ENCODE data around the gene NR0B2. TPM values are rescaled to one million over a fixed set of nuclear protein-coding genes. Genes with fewer than 3 reads are reported as not detected.
A peak's percentile ranks its signal among the peaks of the same experiment; 100 is the strongest.

Gene NR0B2, protein sequence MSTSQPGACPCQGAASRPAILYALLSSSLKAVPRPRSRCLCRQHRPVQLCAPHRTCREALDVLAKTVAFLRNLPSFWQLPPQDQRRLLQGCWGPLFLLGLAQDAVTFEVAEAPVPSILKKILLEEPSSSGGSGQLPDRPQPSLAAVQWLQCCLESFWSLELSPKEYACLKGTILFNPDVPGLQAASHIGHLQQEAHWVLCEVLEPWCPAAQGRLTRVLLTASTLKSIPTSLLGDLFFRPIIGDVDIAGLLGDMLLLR
- total RNA-seq (ENCODE audit: low replicate concordance): not detected in 2 replicates

DNA sequence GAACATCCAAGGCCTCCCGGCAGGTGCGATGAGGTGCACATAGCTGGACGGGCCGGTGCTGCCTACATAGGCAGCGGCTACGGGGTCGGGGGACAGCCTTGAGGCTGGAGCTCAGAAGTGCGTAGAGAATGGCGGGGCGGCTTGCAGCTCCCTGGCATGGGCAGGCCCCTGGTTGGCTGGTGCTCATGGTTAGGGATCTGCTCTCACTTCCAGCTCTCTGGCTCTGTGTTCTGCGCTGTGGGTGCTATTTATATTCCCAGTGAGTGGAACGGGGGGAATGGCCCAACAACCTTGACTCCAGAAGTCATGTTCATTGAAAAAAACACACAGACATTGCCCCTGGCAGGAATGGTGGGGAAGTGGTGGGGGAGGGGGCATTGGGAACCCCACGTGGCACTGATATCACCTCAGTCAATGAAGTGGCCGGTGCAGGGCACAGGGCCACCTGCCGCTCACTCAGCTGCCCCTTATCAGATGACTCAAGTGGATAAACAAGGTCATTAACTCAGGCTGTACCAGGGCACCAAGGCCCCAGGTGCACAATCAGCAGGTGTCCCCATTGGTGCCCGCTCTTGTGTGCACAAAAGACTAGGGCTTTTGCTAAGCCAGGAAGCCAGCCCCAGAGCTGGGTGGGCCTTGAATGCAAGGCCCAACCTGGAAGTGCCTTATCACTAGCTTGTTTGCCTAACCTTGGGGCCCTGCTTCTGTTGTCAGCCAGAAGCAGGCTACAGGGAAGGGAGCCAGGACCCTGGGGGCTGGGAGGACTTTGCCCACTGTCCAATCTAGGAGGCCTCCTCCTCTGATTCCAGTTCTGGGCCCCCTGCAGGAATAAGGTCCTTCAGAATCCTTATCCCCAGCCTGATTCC, at the start of gene NR0B2:
Gene NR0B2, minus strand, starts transcription at position 222 of the 866 bp plus-strand sequence. Its CDS starts 35 bp downstream, at position 187.
- DNase-seq (ENCODE audit: low read depth): no peak
- H3K4me3 ChIP-seq (ENCODE audit: low read depth, low read length): no peak within 1 kb of the TSS
- TF ChIP-seq, protein P1, sequence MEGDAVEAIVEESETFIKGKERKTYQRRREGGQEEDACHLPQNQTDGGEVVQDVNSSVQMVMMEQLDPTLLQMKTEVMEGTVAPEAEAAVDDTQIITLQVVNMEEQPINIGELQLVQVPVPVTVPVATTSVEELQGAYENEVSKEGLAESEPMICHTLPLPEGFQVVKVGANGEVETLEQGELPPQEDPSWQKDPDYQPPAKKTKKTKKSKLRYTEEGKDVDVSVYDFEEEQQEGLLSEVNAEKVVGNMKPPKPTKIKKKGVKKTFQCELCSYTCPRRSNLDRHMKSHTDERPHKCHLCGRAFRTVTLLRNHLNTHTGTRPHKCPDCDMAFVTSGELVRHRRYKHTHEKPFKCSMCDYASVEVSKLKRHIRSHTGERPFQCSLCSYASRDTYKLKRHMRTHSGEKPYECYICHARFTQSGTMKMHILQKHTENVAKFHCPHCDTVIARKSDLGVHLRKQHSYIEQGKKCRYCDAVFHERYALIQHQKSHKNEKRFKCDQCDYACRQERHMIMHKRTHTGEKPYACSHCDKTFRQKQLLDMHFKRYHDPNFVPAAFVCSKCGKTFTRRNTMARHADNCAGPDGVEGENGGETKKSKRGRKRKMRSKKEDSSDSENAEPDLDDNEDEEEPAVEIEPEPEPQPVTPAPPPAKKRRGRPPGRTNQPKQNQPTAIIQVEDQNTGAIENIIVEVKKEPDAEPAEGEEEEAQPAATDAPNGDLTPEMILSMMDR (IDR thresholded peaks at IDR 0.05; ENCODE audit: insufficient read depth, low read length): no peak

DNA sequence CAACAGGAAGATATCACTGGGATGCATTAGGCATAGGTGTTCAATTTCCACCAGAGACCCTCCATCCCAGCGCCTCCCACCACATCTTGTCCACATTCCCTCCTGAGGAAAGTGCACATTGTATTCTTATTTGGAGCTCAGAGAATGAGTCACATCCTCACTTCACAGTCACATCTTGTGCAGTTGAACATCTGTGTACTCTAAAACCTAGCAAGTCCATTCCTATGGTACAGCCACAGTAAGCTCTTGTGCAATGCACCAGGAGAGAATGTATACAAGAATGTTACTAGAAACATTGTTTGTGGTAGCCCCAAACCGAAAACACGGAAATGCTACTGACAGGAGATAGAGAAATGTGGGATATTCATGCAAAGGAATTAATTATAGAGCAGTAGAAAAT, 48.1 kb upstream of the NR0B2 start:
- TF ChIP-seq, protein P1 (IDR thresholded peaks at IDR 0.05; ENCODE audit: insufficient read depth, low read length): no peak
- no peak overlapping the region for H3K4me3 ChIP-seq (ENCODE audit: low read depth, low read length)
- DNase-seq (ENCODE audit: low read depth): peak; percentile 74

DNA sequence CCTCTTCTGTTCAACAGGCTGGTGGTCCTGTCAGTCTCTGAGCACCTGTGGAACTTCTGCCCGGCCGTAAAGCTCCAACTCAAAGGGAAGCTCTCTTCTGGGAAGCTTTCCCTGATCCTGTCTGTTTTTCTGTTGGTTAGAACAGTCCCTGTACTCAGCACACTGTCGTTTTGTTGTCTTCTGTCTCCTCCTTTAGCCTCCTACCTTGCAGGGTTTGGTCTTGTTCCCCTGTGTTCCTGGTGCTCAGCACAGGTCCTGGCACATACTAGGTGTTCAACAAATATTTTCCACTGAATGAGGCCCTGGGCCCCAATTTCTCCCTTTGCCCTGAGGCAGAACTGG, 46.8 kb upstream of the NR0B2 start:
- TF ChIP-seq, protein P1 (IDR thresholded peaks at IDR 0.05; ENCODE audit: insufficient read depth, low read length): no peak
- DNase-seq (ENCODE audit: low read depth): no peak

DNA sequence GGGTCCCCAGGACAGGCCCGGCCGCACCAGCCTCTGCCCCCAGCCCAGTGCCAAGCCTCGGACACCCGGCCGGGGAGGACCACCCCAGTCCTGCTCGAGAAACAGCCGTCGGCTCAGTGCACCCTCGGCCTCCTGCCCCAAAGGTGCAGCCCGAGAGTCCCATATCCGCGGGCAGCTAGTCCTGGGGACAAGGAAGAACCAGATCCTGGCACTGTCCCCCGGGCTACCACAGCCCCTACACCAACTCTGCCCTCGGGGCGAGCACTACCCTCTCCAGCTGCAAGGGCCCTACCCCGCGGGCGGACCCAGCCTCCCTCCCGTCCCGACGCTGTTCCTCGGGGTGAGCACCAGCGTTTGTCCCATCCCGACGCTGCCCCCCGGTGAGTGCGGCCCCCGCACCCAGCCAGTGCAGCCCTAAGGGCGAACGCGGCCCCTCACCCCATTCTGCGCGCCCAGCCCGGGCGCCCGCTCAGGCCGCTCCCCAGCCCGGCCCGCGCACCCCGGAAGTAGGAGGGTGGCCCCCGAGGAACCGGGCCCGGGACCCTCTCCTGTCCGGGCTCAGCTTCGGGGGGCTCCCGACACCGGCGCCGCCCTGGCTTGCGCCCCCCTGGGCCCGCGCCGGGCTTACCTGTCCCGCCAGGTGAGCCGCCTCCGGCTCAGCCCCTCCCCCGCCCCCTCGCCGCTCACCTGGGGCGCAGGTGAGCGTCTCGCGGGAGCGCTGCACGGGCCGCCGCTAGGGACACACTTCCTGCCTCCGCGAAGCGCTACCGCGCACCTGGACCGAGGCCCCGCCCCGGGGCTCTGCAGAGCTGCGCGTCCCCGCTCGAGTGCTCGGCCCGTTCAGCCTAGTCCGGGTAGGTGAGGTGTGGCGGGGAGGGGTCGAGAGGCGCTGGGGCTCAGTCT, 46.2 kb upstream of the NR0B2 start, which contains the start of gene KDF1:
Gene KDF1, minus strand, starts transcription at position 747 of the 903 bp plus-strand sequence. CDS start 8,088 bp downstream, outside the sequence.
- DNase-seq (ENCODE audit: low read depth): no peak
- no peak within 1 kb of the TSS for H3K4me3 ChIP-seq (ENCODE audit: low read depth, low read length)
- TF ChIP-seq, protein P1 (IDR thresholded peaks at IDR 0.05; ENCODE audit: insufficient read depth, low read length): no peak

More for the DNA sequence above, 46.8 kb upstream of the NR0B2 start:
- no peak overlapping the region for H3K4me3 ChIP-seq (ENCODE audit: low read depth, low read length)

DNA sequence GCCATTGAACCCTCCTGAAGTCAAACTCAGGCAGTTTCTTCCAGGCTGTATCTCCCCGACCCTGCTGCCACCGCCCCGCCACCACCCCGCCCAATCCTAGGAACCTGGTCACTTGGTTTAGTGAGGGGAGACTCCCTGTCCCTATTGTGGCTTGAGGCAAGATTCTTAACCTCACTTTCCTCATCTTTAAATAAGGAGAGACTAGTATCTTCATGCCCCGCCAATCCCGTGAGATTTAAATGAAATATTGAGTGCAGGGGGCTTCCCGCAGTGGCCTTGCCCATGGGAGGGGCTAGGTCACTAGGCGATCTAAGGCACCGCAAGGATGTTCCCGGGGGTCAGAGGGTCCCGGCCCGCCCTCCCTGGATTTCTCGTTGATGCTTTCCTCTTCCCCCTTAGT, 45.5 kb upstream of the NR0B2 start:
- no peak overlapping the region for H3K4me3 ChIP-seq (ENCODE audit: low read depth, low read length)
- TF ChIP-seq, protein P1 (IDR thresholded peaks at IDR 0.05; ENCODE audit: insufficient read depth, low read length): no peak
- DNase-seq (ENCODE audit: low read depth): no peak

DNA sequence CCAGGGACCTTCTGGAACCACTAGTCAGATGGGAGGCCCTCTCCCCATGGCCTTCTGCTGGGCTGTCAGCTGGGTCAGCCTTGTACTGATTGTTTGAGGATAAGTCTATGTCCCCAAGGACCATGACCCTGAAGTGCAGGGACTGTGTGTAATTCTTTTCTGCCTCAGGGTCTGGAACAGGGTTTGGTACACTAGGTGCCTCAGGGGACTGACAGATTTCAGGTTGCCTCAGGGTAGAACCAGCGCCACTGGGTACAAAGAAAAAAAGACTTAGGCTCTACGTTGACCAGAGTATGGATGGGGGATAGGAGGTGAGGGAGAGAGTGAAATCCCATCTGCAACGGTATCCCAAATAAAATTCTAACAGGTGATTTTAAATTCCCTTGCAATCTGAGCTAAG, 43.5 kb upstream of the NR0B2 start:
- no peak overlapping the region for H3K4me3 ChIP-seq (ENCODE audit: low read depth, low read length)
- DNase-seq (ENCODE audit: low read depth): no peak
- TF ChIP-seq, protein P1 (IDR thresholded peaks at IDR 0.05; ENCODE audit: insufficient read depth, low read length): no peak

Data from fibroblast of the aortic adventitia (primary cell).